ENCODE measurements around the gene ZER1.
"Not testable (repeated sequence)": the region's sequence is repeated elsewhere in the genome, so short reads cannot be mapped to it uniquely, and the experiment has no call there.

The ZER1 gene

DNA sequence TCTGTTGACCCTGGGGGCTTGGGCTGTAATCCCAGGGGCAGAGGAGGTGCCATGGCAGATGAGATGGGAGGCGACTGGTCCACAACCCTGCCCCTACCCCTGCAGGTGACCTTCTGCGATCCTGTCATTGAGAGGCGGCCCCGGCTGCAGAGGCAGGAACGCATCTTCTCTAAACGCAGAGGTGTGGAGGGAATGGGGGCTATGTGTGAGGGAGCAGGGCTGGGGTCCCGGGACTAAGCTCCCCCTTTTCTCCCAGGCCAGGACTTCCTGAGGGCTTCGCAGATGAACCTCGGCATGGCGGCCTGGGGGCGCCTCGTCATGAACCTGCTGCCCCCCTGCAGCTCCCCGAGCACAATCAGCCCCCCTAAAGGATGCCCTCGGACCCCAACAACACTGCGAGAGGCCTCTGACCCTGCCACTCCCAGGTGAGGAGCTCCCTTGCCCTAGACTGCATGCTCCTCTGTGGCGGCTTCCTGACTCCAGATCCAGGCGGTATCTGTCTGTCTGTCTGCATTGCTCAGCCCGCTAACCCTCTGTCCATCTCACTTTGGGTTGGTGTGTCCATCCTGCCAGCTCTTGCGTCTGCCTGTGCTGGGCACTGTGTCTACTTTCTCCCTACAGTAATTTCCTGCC is 57.7 kb downstream of the ZER1 start:
- no peak for DNase-seq

DNA sequence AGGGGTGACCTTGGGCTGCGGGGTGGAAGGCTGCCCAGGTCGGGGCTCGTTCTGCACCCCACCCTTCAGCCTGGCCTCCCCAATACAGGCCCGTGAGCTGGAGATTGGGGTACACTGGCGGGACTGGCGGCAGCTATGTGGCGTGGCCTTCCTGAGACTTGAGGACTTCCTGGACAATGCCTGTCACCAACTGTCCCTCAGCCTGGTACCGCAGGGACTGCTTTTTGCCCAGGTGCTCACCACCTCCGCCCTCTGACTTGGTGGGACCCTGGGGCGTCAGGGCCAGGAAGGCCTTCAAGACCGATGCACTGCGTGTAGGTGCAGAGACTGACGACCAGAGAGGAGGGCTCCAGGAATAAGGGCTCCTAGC is 58.3 kb downstream of the ZER1 start:
- DNase-seq: no peak

DNA sequence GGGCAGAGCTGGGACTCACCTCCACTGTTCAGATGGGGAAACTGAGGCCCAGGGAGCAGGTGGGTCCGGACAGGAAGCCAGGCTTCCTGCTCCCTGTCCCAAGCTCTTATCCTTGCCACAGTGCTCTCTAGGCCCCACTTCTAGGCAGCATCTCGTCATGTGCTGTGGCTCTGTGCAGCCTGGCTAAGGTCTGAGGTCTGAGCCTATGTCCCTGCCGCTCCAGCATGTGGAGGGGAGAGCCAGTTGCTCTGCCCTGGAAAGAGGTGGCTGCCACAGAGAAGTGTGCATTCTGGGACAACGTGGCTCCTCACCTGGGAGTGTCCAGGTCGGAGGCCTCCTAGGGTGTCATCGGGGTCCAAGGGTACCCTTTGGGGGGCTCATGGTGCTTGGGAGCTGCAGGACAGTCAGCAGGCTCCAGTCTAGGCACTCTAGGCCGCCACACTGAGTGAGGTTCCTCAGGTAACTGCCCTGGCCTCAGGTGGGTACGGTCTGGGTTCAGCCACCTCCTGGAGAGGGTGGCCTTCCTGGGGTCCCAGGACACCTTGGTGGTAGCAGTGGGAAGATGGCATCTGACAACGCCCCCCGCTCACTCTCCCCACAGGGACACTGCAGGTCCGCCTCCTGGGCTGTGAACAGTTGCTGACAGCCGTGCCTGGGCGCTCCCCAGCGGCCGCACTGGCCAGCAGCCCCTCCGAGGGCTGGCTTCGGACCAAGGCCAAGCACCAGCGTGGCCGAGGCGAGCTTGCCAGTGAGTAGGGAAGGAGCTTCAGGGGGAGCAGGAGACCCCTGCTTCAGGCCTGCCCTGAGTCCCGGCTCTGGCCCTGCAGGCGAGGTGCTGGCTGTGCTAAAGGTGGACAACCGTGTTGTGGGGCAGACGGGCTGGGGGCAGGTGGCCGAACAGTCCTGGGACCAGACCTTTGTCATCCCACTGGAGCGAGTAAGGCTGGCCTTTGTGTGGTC is 59.0 kb downstream of the ZER1 start:
- DNase-seq: no peak

- DNase-seq: no peak
Observed at GRCh38 chr9:128707446-128707845, 64.3 kb downstream of the ZER1 start.

GRCh38 chr9:128706671-128707381 is 64.9 kb downstream of the ZER1 start:
- DNase-seq: no peak

- no peak for DNase-seq
Observed at GRCh38 chr9:128706045-128706444, 65.7 kb downstream of the ZER1 start.

- DNase-seq: no peak
Observed at GRCh38 chr9:128705051-128705965, 66.4 kb downstream of the ZER1 start.

GRCh38 chr9:128704356-128704670 is 67.4 kb downstream of the ZER1 start:
- no peak for DNase-seq

DNA sequence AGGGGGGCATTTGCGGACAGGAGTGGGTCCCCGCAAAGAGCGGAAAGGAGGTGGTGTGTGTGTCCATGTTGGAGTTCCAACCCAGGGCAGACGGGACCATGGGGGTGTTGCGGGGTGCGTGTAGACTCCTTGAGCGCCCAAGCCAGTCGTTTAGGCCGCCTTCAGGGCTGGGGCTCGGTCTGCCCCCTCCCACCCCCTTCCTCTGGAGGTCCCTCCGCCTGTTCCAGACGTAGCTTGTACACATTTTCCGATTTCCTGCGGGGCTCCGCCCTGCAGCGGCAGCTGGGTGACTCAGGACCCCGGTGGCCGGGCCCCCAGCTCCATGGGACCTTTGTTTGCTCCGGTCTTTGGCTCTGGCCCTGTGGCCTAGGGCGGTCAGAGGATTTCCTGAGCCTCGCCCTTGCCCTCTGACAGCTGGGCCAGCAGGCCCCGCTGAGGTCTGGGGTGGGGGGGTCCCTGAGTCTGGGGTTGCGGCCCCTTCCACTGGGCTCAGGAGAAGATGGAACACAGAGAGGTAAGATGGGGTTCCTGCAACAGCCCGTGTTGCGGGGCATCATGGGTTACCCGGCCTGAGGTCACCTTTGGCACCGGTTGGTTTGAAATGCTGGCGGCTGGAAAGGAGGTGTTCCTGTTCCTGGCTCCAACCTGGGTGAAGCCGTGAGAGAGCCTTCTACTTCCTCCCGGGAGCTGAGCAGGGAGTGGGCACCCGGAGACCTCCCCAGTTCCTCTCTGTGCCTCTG is 67.9 kb downstream of the ZER1 start:
- DNase-seq: no peak

- DNase-seq: no peak
Observed at GRCh38 chr9:128702949-128703615, 68.6 kb downstream of the ZER1 start.

GRCh38 chr9:128702445-128702948 is 69.2 kb downstream of the ZER1 start, which contains the start of gene PKN3:
Gene PKN3 (plus strand): TSS chr9:128702503. CDS start chr9:128702916, 413 bp downstream.
- peak; percentile 71 for DNase-seq

DNA sequence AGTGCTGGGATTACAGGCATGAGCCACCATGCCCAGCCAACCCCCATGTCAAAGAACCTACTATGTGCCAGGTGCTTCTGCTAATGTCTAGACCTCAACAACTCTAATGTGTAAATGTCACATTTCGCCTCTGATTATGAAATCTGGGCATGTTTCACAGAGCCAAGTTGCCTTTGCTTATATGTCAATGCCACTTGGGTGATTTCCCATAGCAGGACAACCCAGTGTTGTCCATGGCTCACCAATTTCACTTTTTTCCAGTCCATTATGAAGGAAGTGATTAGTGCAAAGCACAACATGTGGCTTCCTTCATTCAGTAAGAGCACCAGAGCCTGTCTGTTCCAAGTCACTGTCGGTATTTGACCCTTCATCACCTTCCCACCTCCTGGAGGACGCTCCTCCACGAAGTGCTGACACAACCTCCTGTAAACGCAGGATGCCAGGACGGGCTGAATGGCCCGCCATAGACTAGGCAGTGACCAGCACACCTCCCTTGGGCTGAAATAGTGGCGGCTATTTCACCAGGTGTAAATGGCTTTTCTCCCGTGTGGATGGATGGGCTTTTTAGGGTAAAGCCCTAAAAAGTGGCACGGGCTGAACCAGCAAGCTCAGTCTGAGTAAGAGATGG is 70.4 kb downstream of the ZER1 start:
- no peak for DNase-seq

DNA sequence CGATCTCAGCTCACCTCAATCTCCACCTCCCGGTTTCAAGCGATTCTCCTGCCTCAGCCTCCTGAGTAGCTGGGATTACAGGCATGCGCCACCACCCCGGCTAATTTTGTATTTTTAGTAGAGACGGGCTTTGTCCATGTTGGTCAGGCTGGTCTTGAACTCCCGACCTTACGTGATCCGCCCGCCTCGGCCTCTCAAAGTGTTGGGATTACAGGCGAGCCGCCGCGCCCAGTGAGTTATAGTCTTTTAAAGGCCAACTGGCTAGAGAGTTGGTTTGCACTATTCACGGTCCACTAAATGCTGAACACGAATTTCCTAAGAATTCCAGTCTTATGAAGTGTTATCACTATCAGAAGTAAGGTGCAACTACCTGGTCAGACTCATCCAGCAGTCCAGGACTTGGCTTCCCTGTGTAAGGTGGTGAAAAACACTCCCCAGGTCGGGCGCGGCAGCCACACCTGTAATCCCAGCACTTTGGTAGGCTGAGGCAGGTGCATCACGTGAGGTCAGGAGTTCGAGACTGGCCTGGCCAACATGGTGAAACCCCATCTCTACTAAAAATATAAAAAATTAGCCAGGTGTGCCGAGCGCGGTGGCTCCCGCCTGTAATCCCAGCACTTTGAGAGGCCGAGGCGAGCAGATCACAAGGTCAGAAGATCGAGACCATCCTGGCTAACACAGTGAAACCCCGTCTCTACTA is 72.5 kb downstream of the ZER1 start:
- not testable (repeated sequence) for DNase-seq

DNA sequence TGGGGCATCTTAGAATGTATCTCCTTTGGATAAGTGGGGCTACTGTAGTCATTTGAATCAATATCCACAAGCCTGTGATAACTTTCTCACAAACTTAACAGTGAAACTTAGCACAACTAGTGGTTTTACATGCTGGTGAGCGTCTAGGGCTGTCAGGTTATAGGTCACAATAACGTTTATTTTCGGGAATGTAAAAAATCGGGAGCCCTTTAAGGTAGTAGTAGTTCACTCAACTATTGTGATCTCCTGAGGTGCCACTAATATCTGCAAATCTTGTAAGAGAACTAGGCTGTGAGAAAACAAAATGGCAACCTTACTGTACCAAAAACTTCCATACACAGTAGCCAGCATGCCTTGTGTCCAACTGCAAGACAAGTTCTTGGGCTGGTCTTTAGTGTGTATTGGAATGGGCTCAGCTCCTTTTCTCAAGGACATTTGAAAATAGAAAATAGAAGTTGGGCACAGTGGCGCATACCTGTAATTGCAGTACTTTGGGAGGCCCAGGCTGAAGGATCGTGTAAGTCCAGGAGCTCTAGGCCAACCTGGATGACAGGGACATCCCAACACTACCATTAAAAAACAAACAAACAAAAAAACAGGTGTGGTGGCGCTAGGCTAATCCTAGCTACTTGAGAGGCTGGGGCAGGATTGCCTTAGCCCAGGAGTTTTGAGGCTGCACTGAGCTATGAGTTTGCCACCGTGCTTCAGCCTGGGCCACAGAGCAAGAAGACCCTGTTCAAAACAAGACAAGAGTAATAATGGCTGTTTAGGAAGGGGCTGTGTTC is 74.6 kb downstream of the ZER1 start:
- DNase-seq: no peak

DNA sequence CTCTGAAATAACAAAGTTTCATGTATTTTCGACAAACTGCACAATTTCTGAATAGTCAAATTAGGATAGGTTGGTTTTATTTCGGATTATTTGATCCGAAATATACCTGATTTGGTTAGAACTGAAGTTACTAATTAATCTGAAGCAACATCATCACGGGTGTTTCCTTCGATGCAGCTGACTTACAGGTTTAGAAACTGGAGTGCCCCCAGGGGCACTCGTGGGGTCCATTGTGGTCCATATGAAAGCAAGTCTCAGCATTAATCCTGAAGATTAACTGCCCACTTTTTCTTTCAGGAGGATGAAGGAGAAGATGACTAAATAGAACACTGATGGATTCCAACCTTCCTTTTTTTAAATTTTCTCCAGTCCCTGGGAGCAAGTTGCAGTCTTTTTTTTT is 77.4 kb downstream of the ZER1 start:
- DNase-seq: no peak

GRCh38 chr9:128693738-128694137 is 78.0 kb downstream of the ZER1 start:
- not testable (repeated sequence) for DNase-seq

DNA sequence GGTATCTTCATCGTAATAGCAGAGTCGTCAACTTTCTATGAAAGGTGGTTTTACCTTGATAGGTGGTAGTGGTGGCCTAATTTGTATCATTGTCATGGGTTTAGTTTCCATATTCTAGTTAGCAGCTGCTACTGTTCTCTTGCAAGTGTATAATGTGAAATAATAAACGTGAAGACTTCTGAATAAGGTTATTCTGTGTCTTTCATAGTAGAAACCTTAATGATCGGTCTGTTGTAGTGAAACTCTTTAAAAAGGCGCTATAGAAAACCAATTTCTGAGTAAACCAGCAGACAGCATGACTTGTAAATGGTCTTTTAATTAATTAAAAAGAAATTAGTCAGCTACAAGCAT is 81.1 kb downstream of the ZER1 start:
- DNase-seq: no peak

- DNase-seq: no peak
Observed at GRCh38 chr9:128689820-128690683, 81.7 kb downstream of the ZER1 start.

All from SHP77 treated with DMSO at 0.1 percent for 48 hours (cell line).